Measurements from ENCODE around the gene ARHGEF38.
A peak's percentile ranks its signal among the peaks of the same experiment; 100 is the strongest.

Gene ARHGEF38

DNA sequence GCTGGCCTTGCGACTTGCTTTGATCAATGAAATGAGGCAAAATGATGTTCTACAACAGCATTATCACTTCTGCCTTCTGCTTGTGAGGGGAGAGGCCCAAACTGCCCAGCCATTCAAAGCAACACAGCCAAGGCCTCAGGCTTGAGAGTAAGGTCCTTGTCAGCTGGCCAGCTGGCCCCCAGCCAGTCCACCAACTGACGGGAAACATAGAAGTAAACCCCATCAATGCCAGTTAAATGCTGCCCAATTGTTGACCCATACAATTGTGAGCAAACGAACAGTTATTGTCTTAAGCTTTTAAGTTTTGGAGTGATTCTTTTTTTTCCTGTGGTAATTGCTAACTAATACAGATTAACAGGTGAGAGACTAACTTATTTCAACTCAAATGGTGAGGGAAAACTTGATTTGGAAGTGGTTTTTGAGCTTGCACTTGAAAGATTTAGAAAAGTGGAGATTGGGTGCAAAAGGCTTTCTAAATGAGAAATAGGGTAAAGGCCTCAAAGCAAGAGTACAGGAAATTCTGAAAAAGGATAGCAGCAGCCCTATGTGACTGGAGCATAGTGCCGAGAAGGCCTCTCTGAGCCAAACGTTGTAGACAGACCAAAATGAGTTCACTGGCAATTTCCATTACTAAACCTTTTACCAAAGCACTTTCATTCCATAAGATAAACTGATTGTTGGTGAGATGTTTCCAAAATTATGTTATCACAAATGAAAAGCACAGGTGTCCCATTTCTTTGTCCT lies 66.9 kb downstream of the ARHGEF38 start:
- DNase-seq, result peak; percentile 92

DNA sequence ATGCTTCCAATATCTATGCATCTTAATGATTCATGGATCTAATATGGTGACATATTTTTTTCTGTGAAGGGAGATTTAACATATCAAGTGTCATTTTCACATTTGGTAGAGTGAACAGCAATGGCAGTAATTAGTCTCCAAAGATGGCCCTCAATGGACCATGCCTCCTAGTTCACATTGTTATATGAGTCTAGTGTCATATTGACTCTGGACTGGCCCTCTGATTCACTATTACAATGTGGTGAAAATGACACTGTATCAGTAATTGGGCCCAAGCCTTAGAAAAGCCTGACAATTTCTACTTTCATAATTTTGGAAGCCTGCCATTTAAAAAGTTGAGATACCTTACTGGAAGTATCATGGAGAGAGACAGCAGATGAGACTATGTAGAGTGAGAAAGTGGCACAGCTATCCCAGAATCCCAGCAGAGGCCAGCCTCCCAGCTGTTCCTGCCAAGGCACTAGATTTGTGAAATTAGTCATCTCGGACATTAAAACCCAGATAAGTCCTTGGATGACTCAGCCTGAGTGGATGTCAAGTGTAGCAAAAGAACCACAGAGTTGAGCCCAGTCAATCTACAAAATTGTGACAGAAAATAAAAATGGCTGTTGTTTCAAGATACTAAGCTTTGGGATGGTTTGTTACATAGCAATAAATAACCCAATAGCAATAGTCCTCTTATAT lies 68.4 kb downstream of the ARHGEF38 start:
- no peak for DNase-seq

DNA sequence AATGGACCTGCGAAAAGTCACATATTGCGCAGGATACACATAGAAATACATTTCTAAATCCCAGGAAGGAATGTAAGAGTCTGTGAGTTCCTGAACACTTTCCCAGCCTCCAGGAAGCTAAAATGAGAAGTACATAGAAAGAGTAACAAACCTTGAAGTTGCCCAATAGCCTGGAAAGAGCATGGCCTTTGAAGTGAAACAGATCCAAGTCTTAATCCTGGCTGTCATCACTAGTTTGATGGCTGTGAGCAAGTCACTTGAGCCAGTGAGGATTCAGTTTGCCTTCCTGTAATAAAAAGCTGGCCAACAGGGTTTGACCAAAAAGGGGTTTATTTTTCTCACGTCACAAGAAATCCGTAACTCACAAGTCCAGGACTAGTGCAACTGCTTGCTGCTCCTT lies 69.8 kb downstream of the ARHGEF38 start:
- no peak for DNase-seq

DNA sequence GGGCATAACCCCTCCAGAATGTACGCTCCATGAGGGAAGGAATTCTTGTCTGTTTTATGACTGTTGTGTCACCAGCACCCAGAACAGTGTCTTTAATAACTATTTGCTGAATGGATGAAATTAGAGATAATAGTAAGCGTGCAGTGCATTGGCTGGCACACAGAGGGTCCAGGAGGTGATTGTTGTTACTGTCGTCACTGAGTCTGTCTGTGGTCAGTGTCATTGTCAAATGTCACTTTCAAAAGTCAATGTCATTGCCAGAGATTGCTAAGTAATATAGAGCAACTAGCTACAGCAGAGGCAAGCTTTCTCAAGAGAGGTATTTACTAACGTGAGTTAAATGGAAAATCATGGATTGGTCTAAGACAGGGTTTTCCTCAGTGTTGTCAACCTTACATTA lies 70.7 kb downstream of the ARHGEF38 start:
- DNase-seq, result no peak

DNA sequence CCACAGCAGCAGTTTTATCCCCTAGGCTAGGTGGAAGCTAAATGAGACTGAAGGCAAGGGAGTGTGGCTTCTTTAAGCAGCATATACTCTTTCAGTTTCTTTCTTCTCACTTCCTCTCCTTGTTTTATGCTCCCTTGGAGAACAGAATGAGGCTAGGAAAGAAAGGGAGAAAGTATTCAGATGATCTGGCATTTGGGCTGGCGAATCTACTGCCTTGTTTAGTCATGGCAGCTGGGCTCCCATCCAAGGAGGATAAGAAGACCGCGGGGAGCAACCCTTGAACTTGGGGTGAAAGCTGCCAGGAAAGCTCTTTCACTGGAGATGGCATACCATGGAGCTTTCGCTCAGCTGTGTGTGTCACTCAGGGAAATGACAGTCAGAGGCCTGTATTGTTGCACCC lies 72.1 kb downstream of the ARHGEF38 start:
- no peak for DNase-seq

DNA sequence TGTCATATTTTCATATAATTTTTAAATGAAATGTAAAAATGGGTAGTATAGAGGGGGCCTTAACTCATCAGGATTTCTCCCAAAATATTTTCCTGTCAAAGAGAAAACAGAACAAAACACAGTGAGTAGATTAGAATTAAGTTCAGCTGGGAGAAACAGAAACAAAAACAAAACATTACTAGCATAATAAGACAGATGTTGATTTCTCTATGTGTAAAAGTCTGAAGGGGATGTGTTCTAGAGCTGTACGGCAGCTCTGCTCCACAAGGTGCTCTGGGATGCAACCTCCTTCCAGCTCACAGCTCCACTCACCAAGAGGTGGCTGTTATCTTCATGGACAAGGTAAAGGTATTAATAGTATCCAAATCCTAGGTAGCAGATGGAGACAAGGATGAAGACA lies 72.8 kb downstream of the ARHGEF38 start:
- no peak for DNase-seq

DNA sequence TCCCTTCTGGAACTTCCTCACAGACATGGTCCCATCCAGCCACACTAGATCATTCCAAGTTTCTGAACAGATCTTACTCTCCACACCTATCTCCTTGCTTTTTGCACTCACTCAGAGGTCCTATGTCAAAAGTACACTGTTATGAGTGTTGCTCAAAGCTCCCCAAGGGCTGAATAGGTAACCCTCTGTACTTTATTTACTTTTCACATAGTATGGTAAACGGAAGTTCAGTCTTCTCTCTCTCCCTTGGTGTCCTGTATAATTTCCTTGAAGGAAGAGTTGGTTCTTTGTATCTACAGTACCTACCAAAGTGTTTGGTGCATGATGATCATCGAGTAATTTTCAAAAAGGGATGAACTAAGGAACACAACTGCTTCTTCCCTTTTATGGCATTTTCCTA lies 74.4 kb downstream of the ARHGEF38 start:
- DNase-seq, result no peak

DNA sequence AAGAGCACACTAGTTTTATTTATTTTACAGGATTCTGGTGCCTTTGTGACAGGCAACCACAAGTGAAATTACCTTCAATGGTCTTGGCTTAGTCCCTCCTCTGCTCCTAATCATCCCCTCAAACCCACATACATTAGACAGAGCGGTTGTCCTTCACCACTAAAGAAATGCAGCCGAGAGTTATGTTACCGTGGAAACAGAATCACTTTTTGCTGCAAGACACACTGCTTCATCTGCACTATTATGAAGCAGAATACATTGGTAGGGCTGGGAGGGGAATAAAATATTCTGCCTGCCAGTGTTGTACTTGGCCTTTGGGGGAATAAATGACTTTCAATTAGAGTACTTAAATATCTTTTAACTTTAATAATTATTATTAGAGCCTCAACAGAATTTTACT lies 75.2 kb downstream of the ARHGEF38 start:
- DNase-seq, result no peak

DNA sequence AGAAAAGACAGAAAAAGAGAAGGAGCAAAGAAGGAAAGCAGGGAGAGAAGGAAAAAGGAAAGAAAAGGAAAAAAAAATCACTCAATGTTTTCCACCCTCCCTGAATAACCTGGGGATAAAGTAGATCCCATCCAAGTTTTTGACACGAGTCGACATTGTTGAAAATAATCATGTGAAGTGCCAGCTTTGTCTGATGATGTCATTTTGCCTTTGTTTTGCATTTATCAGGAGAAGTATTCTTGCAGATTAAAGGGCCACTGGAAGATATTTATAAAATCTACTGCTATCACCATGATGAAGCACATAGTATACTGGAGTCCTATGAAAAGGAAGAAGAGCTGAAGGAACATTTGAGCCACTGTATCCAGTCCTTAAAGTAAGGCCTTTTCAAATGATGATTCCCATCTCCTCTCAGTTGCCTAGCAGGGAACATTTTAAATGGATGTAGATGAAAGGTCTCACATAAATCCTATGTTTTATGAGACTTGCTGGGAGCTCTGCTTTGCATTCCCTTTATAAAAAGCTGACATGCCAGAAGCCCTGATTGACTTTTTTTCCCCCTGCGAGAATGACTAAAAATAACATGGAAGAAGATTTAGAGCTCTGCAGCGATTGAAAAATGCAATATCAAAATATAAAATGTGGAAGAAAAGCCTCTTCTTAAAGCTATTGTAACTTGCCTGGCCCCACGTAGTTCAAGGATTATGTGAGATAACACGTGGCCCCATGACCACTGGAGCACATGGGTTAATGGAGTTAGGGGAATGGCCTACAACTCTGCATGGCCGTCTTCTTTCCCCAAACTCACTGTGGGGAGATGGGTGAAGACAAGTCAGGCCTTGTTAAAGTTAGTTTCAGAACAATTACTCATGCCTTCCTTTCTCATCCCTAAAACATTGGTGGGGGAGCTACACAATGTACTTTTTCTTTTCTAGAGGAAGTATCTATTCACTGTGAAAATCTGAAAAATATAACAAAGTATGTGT lies 78.5 kb downstream of the ARHGEF38 start:
- DNase-seq, result no peak

DNA sequence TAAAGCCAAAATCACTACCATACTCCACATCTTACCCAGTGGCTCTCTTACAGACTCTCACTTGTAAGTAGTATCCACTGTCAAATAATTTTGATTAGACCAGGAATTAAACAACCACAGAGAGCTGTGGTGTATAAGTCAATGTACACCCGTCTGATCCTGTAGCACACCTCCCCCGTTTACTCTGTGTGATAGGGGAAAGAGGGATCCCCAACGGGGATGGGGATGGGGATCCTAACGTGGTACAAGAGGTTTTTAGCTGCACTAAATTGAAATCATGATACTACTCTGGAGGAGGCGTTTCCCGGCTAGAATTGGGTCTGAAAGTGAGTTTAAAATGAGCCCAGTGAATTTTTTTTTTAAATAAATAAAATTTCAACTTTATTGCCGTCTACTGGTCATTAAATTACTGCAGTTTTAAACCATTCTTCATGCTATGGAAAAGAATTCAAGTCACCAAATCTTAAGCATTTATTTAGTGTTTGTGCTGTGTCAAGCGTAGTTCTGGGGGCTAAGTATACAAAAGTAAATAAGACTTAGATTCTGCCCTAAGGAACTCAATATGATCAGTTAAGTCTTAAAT lies 79.5 kb downstream of the ARHGEF38 start:
- no peak for DNase-seq

DNA sequence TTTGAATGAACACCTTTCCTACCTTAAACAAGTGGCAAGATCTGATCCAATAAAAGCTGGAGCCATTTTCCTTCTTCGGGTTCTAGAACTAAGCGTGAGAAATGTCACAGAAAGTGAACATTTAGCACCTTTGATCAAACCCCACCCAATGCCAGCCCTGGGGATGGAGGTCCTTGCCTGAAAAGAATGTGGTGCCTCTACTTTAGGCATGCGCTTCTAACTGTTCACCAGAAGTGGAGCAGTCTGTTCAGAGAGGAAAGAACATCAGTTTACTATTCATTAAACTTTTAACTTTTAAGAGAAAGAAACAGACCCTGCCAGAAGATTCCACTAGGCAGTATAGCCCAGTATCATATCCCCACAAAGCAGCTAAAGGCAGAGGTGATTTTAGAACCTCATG lies 80.2 kb downstream of the ARHGEF38 start:
- DNase-seq, result no peak

DNA sequence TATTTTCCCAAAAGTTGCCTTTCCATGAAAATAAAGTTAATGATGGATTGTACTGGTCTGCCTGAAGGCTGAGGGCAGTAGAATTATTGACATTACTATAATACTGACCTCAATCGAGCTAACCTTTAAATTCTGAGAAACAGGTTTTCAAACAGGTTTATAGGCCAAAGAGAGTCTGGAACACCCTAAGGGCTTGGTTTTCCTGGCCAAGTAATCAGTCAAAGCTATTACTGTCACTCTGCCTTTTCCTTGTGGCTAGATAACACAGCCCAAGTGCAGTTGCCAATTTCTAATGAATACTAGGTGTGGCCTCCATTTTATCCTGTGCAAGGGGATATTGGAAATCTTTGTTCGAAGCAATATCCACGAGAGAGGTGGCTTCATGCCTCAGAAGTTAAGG lies 80.8 kb downstream of the ARHGEF38 start:
- DNase-seq, result peak; percentile 7

DNA sequence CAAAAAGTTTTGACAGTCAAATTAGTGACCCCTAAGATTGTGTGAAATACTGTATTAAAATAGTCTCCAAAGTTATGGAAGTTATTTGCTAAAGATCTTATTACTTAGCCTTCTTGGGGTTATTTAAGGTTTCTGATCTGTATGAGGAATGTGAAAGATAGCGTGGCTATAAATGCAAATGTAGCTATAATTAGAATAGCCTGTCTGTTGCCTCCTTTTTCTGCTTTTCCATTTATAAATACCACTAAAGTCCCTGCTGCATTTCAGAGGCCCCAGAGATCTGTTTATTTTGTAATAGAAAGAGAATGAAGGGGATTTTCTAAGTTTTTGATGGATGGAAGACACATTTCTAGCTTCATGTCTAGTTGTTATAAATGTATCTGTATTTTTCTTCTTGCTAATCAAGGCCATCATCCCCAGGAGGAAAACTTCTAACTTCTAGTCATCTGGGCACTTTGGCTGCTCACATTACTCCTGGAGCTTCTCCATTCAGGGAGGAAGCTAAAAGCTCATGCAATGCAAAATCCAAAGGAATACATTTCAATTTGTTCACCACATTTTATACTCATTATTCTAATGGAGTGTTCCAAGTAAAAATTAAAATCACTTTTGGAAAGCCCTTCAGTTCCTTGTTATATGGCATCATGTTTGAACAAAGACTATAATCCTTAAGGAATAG lies 82.1 kb downstream of the ARHGEF38 start:
- DNase-seq, result no peak

DNA sequence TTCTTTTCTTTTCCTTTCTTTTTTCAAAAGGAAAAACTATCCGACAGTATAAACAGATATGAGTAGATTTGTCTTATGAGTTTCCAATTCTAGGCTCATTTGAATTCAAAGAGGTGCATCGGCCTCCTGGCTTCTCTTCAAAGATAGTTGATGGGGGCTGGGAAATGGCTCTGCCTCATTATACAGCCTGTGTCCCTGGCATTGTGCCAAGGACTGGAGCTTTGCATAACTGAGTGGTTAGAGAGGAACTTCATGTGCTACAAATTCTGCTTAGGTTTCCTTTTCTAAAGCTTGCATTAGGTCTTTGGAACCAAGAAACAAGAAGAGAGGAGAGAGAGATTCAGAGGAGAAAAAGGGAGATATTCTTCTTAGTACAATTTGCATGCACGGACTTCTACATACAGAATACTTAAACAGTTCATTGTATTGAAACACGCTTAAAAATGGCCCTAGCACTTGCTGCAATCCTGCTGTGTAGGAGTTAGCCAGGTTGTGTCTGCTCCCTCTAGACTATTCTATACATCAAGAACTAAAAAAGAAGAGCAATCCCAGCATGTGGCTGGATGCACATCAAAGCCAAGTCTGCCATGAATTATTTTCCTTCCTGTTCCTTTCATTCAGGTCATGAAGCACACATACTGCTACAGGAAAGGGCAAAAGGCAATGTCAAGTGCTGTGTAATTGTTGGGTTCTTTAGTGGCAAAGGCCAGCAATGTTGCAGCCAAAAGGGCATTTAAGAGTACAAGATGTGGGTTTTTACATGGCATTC lies 85.2 kb downstream of the ARHGEF38 start:
- peak; percentile 31 for DNase-seq

DNA sequence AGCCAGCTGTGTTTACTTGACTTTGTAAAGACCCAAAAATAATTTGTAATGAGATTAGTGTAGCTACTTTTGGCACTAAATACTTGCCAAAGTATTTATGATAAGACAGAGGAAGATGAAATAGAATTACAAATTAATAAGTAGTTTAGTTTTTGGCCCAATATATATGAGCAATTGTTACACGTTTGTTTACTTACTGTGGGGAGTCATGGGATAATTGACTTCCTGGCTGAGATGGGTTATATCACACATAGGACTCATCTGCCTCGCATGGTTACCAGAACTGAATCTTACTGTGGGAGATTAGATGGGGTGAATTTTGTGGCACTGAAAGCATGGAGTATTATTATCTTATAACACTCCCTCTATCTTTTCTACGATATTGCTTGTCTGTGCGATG lies 89.4 kb downstream of the ARHGEF38 start:
- peak; percentile 51 for DNase-seq

DNA sequence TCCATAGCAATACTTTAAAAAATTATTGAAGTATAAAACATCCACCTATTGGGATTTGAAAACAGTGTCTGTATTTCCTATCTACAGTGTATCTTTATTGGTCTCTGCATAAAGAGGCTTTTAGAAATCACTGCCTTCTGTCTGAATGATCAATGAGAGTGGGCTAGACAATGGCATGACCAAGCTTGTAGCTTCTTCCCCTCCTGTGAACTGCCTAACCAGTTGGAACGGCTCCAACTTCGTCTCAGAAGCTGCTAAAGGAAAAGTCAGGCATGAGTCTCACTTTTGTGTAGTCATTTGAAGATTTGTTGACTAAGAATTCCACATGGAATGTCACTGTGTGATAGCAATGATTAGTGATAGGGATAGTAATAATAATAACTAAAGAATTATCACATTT lies 91.8 kb downstream of the ARHGEF38 start:
- peak; percentile 26 for DNase-seq

DNA sequence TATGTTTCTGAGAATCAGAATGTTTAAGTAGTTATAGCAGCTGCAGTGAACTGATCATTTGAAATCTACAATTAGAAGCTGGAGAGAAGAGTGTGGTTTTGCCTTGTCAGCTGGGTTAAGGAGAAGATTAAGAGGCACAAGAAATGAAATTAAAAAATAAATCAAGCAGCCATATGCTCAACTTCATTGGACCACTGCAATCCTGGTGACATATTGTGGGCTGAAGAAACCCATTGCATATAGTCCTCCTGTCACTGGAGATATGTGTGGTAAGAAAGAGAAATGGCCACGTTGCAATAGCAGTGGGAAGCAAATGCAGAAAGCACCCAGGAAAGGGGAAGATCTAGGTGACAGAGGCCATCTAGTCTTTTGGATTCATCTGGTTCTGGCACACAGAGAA lies 93.0 kb downstream of the ARHGEF38 start:
- no peak for DNase-seq

DNA sequence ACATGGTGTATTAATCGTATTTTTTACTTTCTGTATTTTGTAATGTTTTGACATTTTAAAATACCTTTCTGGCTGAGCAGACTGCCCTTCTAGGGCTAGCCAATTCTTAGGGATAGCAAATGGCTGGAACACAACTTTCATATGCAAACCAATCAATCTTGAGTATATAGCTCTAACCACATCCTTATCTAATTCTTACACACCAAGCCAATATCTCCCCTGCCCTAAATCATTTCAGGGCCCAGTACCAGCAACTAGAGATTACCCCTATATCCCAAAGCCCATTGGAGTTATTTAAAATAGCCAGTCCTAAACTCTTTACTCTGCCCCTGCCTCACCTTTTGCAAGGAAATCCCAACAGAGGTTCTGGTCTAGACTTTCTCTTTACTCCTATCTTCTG lies 97.8 kb downstream of the ARHGEF38 start:
- DNase-seq, result no peak

DNA sequence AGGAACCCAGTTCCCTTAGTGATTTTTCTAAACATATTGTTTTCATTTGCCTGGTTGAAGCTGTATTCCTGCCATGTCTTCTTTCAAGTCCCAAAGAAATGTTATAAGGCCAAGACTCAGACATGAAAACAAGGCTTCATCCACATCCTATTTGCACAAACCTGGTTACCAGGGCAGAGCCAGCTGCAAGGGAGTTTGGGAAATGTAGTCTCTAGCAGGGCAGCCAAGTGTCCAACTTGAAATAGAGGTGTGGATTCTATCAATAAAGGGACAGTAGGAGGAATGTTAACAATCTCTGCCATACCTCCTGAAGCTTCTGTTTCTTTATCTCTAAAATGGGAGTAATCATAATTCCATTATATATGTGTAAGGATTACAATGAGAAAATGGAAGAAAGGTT lies 99.5 kb downstream of the ARHGEF38 start:
- no peak for DNase-seq

DNA sequence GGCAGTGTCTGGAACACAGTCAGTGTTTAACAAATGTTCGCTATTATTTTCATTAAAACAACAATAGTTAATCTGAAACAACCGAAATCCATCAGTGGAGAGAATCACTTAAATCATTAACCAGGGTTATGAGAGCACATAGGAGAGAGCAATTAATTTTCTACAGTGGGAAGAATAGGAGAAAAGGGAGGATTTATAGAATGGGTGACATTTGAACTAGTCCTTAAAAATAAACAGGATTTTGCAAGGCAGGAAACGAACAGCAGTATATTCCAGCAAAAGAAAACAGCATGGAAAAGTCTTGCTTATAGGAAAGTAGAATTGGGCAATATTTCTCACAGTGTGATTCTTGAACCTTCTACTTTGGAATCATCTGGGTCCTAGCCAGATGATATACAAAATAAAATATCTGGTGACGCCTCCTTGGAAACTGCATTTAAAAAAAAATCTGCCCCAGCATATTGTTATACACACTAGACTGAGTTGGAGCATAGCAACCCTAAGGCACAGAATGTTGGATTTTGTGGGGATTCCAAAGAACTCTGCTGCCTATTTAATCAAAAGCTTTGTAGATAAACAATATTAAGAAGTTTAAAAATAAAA lies 100.0 kb downstream of the ARHGEF38 start:
- no peak for DNase-seq

DNA sequence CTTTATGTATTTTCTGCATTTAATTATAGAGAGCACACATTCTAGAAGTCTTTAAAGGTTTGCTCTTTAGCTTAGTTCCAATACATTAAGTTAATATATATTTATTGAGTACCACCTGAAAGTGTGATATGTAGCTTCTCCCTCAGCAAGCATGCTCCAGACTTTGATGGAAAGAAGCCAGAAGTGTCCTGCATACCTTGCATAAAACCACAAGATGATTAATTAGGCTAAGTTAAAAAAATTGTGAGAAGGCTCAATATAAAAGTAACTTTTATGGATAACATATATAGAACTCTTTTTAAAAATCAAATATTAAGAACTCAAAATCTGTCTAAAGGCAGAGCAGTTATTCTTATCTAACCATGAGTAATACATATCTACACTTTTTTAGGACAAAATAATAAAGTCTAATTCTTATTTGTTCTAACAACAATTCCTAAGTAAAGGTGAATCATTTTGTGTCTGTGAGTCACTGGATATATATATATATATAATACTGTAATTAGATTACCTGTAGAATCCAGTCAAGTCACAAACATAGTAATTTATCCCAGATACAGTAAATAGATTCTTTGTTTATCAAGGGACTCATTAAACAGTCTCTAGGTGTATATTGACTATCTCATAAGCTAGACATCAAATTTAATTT lies 104.8 kb downstream of the ARHGEF38 start:
- DNase-seq, result no peak

All from COR-L47 (cell line).